Measurements from ENCODE around the gene NOL4L. TPM values are rescaled to one million over a fixed set of nuclear protein-coding genes. Genes with fewer than 3 reads are reported as not detected.

Gene NOL4L
- total RNA-seq, 1 experiment from 2014 or later: 31.7 TPM

- Histone ChIP-seq H3K79me2 (ENCODE audit: insufficient read depth, low read length) (no peaks in the 10 kb centered on the region), H3K56ac (ENCODE audit: insufficient read length, low read depth, low read length) (no peak overlapping the region), H4K5ac (ENCODE audit: insufficient read length, low read depth, low read length) (no peak overlapping the region), H3K23ac (ENCODE audit: insufficient read length, low read depth, low read length) (no peak overlapping the region), H3K27me3 (ENCODE audit: insufficient read depth, low read length) (peaks cover 3% of the 10 kb centered on the region; the same call in 1 of the 2 replicates), H3K9me3 (ENCODE audit: control insufficient read depth, low read depth, low read length) (no peaks in the 10 kb centered on the region), H3K4ac (ENCODE audit: low read depth, low read length) (no peak overlapping the region), H4K91ac (ENCODE audit: insufficient read length, low read depth, low read length) (no peak overlapping the region), H4K20me1 (ENCODE audit: control insufficient read depth, insufficient read depth, insufficient read length) (no peaks in the 10 kb centered on the region), H3K4me2 (ENCODE audit: insufficient read depth, insufficient read length, low read length) (no peak overlapping the region), H3K23me2 (ENCODE audit: insufficient read length, low read depth, low read length, poor library complexity, severe bottlenecking) (no peaks in the 10 kb centered on the region), H3K4me1 (ENCODE audit: insufficient read depth, low read length) (no peaks in the 10 kb centered on the region), H2AK5ac (ENCODE audit: insufficient read length, low read length) (no peak overlapping the region), H3K9ac (ENCODE audit: extremely low read depth, insufficient read length, low read length) (no peak overlapping the region), H3K14ac (ENCODE audit: insufficient read depth, low read length) (no peak overlapping the region), H4K8ac (replicated peaks; ENCODE audit: insufficient read length, low read depth, low read length) (no peak overlapping the region), H2BK15ac (ENCODE audit: low read depth, low read length) (no peak overlapping the region), H3K79me1 (ENCODE audit: insufficient read depth, low read depth, low read length, poor library complexity, severe bottlenecking) (no peaks in the 10 kb centered on the region), H2BK20ac (ENCODE audit: low read depth, low read length, poor library complexity, severe bottlenecking) (no peak overlapping the region), H2BK120ac (ENCODE audit: low read depth, low read length, poor library complexity, severe bottlenecking) (no peak overlapping the region), H2BK5ac (ENCODE audit: insufficient read length, low read length) (no peak overlapping the region), H3K27ac (ENCODE audit: insufficient read length, low read depth, low read length) (no peak overlapping the region), H3T11ph (ENCODE audit: low read length) (no peak overlapping the region), H2AFZ (ENCODE audit: low read length) (no peak overlapping the region), H3K18ac (ENCODE audit: insufficient read length, low read depth, low read length) (no peak overlapping the region), H2BK12ac (ENCODE audit: insufficient read length, low read depth, low read length) (no peak overlapping the region)
- DNase-seq: no peak
- Mint-ChIP-seq H3K4me1 (peaks cover 0 to 8% of the 10 kb centered on the region in 2 experiments; a peak in 2 of 4 replicates), H3K9me3 (no peaks in the 10 kb centered on the region), H3K27me3 (ENCODE audit: low read depth) (peaks cover 48% of the 10 kb centered on the region), H3K27ac (no peak overlapping the region; a peak in 1 of 7 replicates), H3K4me3 (no peak overlapping the region), H3K36me3 (ENCODE audit: insufficient read depth in 1 of 3, low read depth in 3 of 3) (no peaks in the 10 kb centered on the region)
- WGBS (ENCODE audit: extremely low coverage, insufficient read length, low lambda C conversion rate): no CpG with 5 or more reads among the region's 3 CpGs
- no peak for TF ChIP-seq CTCF (conservative IDR thresholded peaks at IDR 0.05)
Measured at GRCh38 chr20:32592022-32592421, 6.9 kb upstream of the NOL4L start.
